Mammary epithelial cell (primary cell): ENCODE measurements around the gene GRID1.

Experiments used
- CTCF ChIP-seq, 2 donors: IDR thresholded peaks in 1 of 2; conservative IDR thresholded peaks in 1 of 2; 2 replicates each; pipeline ENCODE4 v1.5.1; 2011 to 2012; ENCODE audit warnings: inconsistent platforms in 2 of 2, low read length in 2 of 2, mild to moderate bottlenecking in 2 of 2, control low read depth in 1 of 2, low read depth in 1 of 2; ENCODE audit not compliant: insufficient read depth in 1 of 2; ENCODE audit errors: extremely low read depth in 1 of 2
- EZH2 ChIP-seq: IDR thresholded peaks from 2 replicates; pipeline ENCODE4 v1.6.1; 2012; ENCODE audit warnings: low read length, inconsistent platforms, borderline replicate concordance

GRCh38 chr10:86085686-86086085 lies 280.9 kb downstream of the GRID1 start:
- no peak for TF ChIP-seq CTCF (conservative IDR thresholded peaks at IDR 0.05 in 1 of 2, IDR thresholded peaks at IDR 0.05 in 1 of 2; ENCODE audit: extremely low read depth in 1 of 2, insufficient read depth in 1 of 2, low read depth in 1 of 2, low read length in 2 of 2)
- no peak for TF ChIP-seq EZH2
